ENCODE results near the gene DIPK1C.

Gene DIPK1C

DNA sequence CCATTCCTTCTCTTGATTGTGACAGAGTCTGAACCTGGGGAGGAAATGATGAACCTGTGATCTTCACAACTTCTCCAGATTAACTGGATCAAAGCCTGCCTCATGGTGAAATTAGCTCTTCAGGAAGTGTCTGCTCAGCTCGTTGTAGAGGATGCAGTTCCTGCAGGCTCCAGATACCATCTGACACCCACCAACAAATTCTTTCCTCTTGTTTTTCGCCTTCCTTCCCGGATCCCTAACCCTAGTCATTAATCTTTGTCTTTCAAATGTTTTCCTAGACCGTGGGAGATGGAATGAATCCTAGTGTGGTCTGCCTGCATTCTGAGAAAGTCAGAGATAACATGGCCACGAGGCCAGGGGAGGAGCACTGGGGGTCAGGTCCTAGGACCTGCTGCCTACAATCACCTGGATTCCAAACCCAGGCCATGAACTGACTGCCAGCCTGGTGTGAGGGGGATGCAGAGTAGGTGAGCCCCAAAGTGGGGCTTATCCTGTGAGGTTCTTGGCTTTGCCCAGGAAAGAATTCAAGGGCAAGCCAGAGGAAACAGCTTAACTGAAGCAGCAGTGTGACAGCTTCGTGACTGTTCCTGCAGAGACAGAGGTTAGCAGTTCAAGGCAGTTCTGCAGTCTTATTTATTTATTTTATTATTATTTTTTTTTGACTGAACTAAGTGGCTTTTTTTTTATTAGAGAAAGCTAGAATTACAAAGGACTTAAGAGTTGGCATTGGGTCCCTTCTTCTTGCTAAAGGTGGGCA lies 67.8 kb downstream of the DIPK1C start:
- Histone ChIP-seq H3K4me3 (replicated peaks; ENCODE audit: insufficient read depth, low read length) (no peak overlapping the region), H3K27me3 (ENCODE audit: insufficient read depth, poor library complexity, severe bottlenecking) (no peaks in the 10 kb centered on the region), H3K27ac (replicated peaks) (no peak overlapping the region)
- no peak for DNase-seq (ENCODE audit: low read depth in 1 of 2, low spot score in 1 of 2)
- TF ChIP-seq, protein P1, sequence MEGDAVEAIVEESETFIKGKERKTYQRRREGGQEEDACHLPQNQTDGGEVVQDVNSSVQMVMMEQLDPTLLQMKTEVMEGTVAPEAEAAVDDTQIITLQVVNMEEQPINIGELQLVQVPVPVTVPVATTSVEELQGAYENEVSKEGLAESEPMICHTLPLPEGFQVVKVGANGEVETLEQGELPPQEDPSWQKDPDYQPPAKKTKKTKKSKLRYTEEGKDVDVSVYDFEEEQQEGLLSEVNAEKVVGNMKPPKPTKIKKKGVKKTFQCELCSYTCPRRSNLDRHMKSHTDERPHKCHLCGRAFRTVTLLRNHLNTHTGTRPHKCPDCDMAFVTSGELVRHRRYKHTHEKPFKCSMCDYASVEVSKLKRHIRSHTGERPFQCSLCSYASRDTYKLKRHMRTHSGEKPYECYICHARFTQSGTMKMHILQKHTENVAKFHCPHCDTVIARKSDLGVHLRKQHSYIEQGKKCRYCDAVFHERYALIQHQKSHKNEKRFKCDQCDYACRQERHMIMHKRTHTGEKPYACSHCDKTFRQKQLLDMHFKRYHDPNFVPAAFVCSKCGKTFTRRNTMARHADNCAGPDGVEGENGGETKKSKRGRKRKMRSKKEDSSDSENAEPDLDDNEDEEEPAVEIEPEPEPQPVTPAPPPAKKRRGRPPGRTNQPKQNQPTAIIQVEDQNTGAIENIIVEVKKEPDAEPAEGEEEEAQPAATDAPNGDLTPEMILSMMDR (IDR thresholded peaks at IDR 0.05; ENCODE audit: insufficient read depth, low read length) = no peak
- TF ChIP-seq SPI1 (IDR thresholded peaks at IDR 0.05; ENCODE audit: borderline replicate concordance, low read depth) = no peak
- no peak for TF ChIP-seq POLR2AphosphoS5 (IDR thresholded peaks at IDR 0.05; ENCODE audit: low read depth)
- TF ChIP-seq, protein P2, sequence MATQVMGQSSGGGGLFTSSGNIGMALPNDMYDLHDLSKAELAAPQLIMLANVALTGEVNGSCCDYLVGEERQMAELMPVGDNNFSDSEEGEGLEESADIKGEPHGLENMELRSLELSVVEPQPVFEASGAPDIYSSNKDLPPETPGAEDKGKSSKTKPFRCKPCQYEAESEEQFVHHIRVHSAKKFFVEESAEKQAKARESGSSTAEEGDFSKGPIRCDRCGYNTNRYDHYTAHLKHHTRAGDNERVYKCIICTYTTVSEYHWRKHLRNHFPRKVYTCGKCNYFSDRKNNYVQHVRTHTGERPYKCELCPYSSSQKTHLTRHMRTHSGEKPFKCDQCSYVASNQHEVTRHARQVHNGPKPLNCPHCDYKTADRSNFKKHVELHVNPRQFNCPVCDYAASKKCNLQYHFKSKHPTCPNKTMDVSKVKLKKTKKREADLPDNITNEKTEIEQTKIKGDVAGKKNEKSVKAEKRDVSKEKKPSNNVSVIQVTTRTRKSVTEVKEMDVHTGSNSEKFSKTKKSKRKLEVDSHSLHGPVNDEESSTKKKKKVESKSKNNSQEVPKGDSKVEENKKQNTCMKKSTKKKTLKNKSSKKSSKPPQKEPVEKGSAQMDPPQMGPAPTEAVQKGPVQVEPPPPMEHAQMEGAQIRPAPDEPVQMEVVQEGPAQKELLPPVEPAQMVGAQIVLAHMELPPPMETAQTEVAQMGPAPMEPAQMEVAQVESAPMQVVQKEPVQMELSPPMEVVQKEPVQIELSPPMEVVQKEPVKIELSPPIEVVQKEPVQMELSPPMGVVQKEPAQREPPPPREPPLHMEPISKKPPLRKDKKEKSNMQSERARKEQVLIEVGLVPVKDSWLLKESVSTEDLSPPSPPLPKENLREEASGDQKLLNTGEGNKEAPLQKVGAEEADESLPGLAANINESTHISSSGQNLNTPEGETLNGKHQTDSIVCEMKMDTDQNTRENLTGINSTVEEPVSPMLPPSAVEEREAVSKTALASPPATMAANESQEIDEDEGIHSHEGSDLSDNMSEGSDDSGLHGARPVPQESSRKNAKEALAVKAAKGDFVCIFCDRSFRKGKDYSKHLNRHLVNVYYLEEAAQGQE (IDR thresholded peaks at IDR 0.05; ENCODE audit: insufficient replicate concordance, low read depth) = no peak

DNA sequence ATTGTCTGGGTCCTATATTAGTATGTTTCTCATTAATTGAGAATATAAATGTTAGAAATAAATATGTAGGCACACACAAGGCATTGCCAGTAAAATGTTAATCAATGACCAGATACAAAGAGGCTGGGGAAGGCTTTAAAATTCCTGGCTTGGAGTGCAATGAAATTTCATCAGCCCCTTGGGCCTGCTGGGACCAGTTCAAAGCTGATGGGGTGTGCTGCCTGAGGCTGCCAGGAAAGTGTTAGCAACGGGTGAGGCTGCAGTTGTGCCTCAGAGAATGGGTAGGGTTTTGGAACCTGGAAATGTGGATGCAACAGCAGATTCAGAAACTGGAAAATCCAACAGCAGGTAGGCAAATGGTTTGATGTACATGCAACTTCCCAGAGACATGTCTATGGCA lies 68.9 kb downstream of the DIPK1C start:
- H3K4me3 ChIP-seq (replicated peaks; ENCODE audit: insufficient read depth, low read length) = no peak overlapping the region
- TF ChIP-seq, protein P2 (IDR thresholded peaks at IDR 0.05; ENCODE audit: insufficient replicate concordance, low read depth) = no peak
- TF ChIP-seq POLR2AphosphoS5 (IDR thresholded peaks at IDR 0.05; ENCODE audit: low read depth) = no peak
- TF ChIP-seq SPI1 (IDR thresholded peaks at IDR 0.05; ENCODE audit: borderline replicate concordance, low read depth) = no peak
- TF ChIP-seq, protein P1 (IDR thresholded peaks at IDR 0.05; ENCODE audit: insufficient read depth, low read length) = no peak
- TF ChIP-seq GABPA (IDR thresholded peaks at IDR 0.05; ENCODE audit: low read depth) = no peak
- no peak for DNase-seq (ENCODE audit: low read depth in 1 of 2, low spot score in 1 of 2)
- H3K27me3 ChIP-seq (ENCODE audit: insufficient read depth, poor library complexity, severe bottlenecking) = peaks cover 3% of the 10 kb centered on the region
- H3K27ac ChIP-seq (replicated peaks) = no peak overlapping the region

DNA sequence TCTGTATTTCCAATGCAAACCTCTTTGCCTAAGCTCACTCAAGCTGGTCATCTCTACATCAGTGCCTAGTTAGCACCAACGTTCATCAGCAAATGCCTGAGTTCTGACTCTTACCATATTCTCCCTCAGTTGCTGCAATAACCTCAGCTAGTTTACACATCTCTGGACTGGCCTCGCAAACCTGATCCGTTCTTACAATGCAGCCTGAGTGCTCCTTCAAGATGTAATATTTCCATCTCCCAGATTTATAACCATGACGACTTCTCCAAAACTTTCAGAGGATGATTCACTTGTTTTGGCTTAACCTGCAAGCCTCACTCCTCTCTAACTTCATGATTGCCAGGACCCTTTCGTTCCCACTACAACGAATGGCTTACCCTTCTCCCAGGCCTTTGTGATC lies 69.7 kb downstream of the DIPK1C start:
- Histone ChIP-seq H3K4me3 (replicated peaks; ENCODE audit: insufficient read depth, low read length) (no peak overlapping the region), H3K27ac (replicated peaks) (no peak overlapping the region), H3K27me3 (ENCODE audit: insufficient read depth, poor library complexity, severe bottlenecking) (peaks cover 3% of the 10 kb centered on the region)
- TF ChIP-seq SPI1 (IDR thresholded peaks at IDR 0.05; ENCODE audit: borderline replicate concordance, low read depth) (no peak), POLR2AphosphoS5 (IDR thresholded peaks at IDR 0.05; ENCODE audit: low read depth) (no peak), GABPA (IDR thresholded peaks at IDR 0.05; ENCODE audit: low read depth) (no peak)
- TF ChIP-seq, protein P1 (IDR thresholded peaks at IDR 0.05; ENCODE audit: insufficient read depth, low read length) = no peak
- TF ChIP-seq, protein P2 (IDR thresholded peaks at IDR 0.05; ENCODE audit: insufficient replicate concordance, low read depth) = no peak
- no peak for DNase-seq (ENCODE audit: low read depth in 1 of 2, low spot score in 1 of 2)

Data from HL-60 (cell line).